DND-41 (cell line): ENCODE data around the gene CARD16.

ENCODE experiments used
- CTCF ChIP-seq: IDR thresholded peaks from 2 replicates; pipeline ENCODE4 v1.5.1; 2012; ENCODE audit warnings: borderline replicate concordance, low read length, moderate library complexity, mild to moderate bottlenecking; ENCODE audit not compliant: poor library complexity, severe bottlenecking; ENCODE audit errors: extremely low read depth
- EZH2 ChIP-seq: IDR thresholded peaks from 3 replicates; pipeline ENCODE4 v1.6.1; 2012; ENCODE audit warnings: borderline replicate concordance, low read depth, mild to moderate bottlenecking, moderate library complexity, low read length, inconsistent platforms; ENCODE audit not compliant: severe bottlenecking

- TF ChIP-seq CTCF: no peak
- TF ChIP-seq EZH2: no peak
These were observed 4.3 kb upstream of the CARD16 start for GRCh38 chr11:105049481-105049880.
